Airway epithelial cell (primary cell): Measurements from ENCODE around the gene L3MBTL1. TPM values are rescaled to one million over a fixed set of nuclear protein-coding genes. Genes with fewer than 3 reads are reported as not detected.

ENCODE experiments used
- total RNA-seq: library from RNA; depleted of rRNA; stranded (reverse); fragments of >200 nt; gene quantifications from 2 replicates; pipeline ENCODE4 v1.2.3, GENCODE V29; 2015

L3MBTL1 gene
- total RNA-seq, result 4.6 and 5.3 TPM in 2 replicates

DNA sequence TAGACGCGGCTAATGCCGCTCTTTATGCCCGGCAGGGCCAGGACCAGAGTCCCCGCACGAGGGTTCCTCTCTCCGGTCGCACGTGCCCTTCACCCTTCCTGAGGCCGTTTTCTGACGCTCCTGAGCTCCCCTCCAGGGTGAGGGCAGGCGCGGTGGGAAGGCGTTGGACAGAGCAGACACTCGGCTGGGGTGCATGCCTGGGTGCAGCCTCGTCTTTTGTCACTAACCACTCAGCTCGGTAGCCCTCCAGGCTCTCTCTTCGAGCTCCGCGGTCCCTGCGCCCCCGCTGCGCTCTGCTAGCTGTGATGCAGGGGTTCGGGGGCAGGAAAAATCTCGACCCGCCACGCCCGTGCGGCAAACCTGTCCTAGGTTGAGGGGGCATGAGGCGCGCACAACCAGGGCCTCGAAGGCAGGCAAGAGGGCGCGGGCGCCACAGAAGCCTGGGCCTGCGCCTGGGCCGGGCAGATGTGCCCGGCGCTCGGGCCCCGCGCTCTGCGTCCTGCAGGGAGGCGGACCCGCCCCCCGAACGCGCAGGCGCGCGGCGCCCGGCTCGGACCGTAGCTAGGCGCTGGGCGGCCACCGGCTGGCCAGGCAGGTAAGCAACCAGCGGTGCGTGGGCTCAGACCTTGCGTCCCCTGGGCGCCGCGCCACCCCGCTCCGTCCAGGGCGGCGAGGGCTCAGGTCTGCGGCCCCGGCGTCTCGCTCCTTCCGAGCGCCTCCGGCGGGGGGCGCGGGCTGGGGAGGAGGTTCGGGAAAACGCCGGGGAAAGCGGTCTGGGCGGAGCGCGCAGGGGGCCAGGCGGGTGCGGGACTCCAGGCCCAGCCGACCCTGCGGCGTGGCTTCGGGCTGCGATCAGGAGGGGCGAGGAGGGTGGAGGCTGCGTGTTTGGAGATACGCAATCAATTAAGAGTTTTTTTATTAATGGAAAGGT is at the start of gene L3MBTL1:
Gene L3MBTL1, plus strand, starts transcription at position 548 of the 931 bp plus-strand sequence. CDS start 5,807 bp downstream, outside the sequence.

DNA sequence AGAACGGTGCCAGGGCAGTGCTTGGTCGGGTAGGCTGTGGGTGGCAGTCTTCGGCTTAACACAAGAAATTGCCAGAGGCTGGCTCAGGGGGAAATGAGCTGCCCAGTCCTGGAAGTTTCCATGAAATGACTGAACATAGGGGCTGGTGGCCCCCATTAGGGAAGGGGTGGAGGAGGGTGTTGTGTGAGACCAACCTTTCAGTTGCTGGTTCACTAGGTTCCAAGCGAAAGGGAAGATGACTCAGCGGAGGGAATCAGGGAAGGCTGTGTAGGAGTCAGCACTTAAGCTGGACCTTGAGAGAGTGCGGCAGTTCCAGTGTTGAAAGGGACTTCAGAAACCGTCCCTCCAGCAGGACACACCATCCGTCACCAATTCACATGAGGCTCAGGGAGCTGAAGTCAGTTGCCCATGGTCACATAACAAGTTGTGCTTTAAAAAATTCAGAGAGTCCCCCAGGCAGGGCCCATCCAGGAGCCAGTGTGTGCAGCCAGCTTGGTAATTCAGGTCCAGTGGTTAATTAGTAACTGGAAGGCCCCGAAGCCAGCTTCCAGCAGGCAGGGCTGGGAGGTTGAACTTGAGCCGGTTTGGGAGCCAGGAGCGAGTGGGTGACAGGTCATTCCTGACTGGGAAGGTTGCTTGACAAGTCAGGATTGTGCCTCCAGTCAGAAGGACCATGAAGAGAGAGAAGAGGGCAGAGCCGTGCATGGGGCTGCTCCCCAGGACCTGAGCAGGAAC is 51.1 kb downstream of the L3MBTL1 start, which contains the start of gene SGK2:
Gene SGK2, plus strand, starts transcription at position 616 of the 735 bp plus-strand sequence. CDS start 7,469 bp downstream, outside the sequence.

DNA sequence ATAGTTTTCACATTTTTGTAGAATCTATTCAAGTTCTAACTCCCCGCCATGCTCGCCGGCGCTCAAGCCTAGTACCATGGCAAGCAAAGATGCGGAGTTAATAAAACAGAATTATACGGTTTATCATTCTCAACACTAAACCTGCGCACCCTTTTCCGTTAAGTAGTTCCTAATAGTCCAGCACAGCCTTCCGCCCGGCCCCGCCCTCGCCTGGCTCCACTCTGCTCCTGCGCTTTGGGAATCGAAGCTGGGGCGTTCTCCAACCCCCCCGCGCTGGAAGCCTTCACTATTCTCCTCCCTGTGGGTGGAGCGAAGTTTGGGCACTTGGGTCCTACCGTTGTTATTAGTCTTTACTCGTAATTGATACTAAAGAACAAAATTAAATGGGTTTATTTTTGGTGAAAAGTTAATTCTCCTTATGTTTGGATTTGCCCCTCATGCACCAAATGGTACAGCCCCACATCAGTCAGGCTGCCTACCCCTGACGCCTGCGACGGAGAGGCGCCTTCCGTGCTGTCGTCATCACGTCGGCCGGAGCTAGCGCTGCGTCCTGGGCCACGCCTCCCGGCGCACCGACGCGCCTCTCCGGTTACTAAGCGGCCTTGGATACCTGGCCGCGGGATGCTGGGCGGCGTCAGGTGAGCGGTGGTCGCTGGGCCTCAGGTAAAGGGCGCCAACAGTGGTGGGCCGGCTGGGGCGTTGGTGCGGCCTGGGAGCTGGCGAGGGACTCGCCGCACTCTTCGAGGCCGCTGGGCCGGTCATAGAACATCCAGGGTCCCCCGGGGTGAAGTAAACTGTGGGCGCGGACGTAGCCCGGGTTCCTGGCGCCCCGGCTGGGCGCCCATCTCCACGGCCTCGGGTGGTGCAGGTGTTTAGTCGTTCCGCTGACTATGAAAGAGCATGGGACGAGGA is 83.2 kb downstream of the L3MBTL1 start, which contains the start of gene IFT52:
Gene IFT52, plus strand, starts transcription at position 546 of the 912 bp plus-strand sequence. CDS start 3,762 bp downstream, outside the sequence.

Other genes starting within 250 kb of the L3MBTL1 start
- 43.2 and 48.3 TPM in 2 replicates for gene SRSF6, start 49.8 kb upstream of the L3MBTL1 start, total RNA-seq
- not detected in 2 replicates for gene SGK2, start 51.3 kb downstream of the L3MBTL1 start, total RNA-seq
- 12.9 and 15.0 TPM in 2 replicates for gene IFT52, start 83.2 kb downstream of the L3MBTL1 start, total RNA-seq
- gene MYBL2, start 159.4 kb downstream of the L3MBTL1 start, total RNA-seq, result 38.6 and 47.8 TPM in 2 replicates
- not detected in 2 replicates for gene GTSF1L, start 219.3 kb downstream of the L3MBTL1 start, total RNA-seq